ENCODE results near the gene PTGES2. TPM values are rescaled to one million over a fixed set of nuclear protein-coding genes. Genes with fewer than 3 reads are reported as not detected.
A peak's percentile ranks its signal among the peaks of the same experiment; 100 is the strongest.

The PTGES2 gene
- total and polyA plus RNA-seq, 2 of the 13 experiments (the other 11 are each of a cell fraction or from before 2014, with no cell fraction given) = 63.7 to 79.8 TPM

- Histone ChIP-seq H4K20me1 (ENCODE audit: insufficient read depth, low read length) (no peaks in the 10 kb centered on the region), H3K4me2 (ENCODE audit: low read depth, low read length) (no peak overlapping the region), H3K27me3 (ENCODE audit: control insufficient read depth in 1 of 2, insufficient read depth in 2 of 2, low read length in 2 of 2) (no peaks in the 10 kb centered on the region), H3K4me3 (replicated peaks in 1 of 3; ENCODE audit: insufficient read depth in 1 of 3, low read depth in 2 of 3, low read length in 3 of 3) (no peak overlapping the region), H3K79me2 (ENCODE audit: insufficient read depth, low read length) (peaks cover 2% of the 10 kb centered on the region), H3K4me1 (ENCODE audit: insufficient read depth, low read length) (peaks cover 79% of the 10 kb centered on the region), H3K9ac (ENCODE audit: insufficient read depth, low read depth, low read length) (no peak overlapping the region), H2AFZ (ENCODE audit: low read length) (no peak overlapping the region), H3K36me3 (replicated peaks in 1 of 2; ENCODE audit: control insufficient read depth in 1 of 2, insufficient read depth in 2 of 2, low read length in 2 of 2) (peaks cover 23 to 42% of the 10 kb centered on the region in 2 experiments), H3K27ac (ENCODE audit: extremely low read length, insufficient read depth, low read length) (no peak overlapping the region), H3K9me3 (ENCODE audit: low read length) (no peaks in the 10 kb centered on the region)
- intact Hi-C loops (cut with micrococcal nuclease; ENCODE audit: unreplicated experiment) = no loop called here
- TF ChIP-seq ZHX1 (CRISPR knock-in tag; IDR thresholded peaks at IDR 0.05; ENCODE audit: low read depth) = 0 out of 2 replicates have a peak, but pooled peaks have one; percentile 26
- TF ChIP-seq AGO2 (optimal IDR thresholded peaks at IDR 0.05; ENCODE audit: low read depth, low read length) = peak; percentile 43
- no peak for TF ChIP-seq ASH2L (IDR thresholded peaks at IDR 0.05; ENCODE audit: insufficient read length, low read depth, low read length)
- no peak; the same call in 1 of the 2 replicates for TF ChIP-seq RBFOX2 (IDR thresholded peaks at IDR 0.05; ENCODE audit: low read depth, low read length)
- no peak for ATAC-seq
- no peak for FAIRE-seq
- POLR2A ChIA-PET = interaction anchor here (1.1 kb wide), 1 partner anchor 9 kb away, joined by 3 read pairs; no protein-coding TSS in a partner anchor
- DNase-seq (ENCODE audit: low spot score) = no peak
- BruUV-seq (replicated peaks) = no TSS peak
- in situ Hi-C loops (cut with HindIII; ENCODE audit: extremely low pct_ligation_motif_present, low pct_unique_long_range_greater_than_20kb) = no loop called here
- CTCF ChIA-PET (ENCODE audit: low intra/inter-chr PET ratio, low total read pairs) = no interaction called here
- 93% methylated on average over 8 of the region's 23 CpGs for WGBS (ENCODE audit: low lambda C conversion rate)
Measured at GRCh38 chr9:128106940-128107467, 20.5 kb downstream of the PTGES2 start.
